H1 (cell line): Measurements from ENCODE around the gene CC2D2A. TPM values are rescaled to one million over a fixed set of nuclear protein-coding genes. Genes with fewer than 3 reads are reported as not detected.

Source experiments
- CTCF ChIP-seq, 3 experiments: IDR thresholded peaks; 1 replicate in 2 of 3; 2 replicates in 1 of 3; pipeline versions ENCODE4 v1.5.1 to v1.6.1; 2011; ENCODE audit warnings: low read length in 3 of 3, mild to moderate bottlenecking in 3 of 3, inconsistent platforms in 2 of 3, low read depth in 1 of 3, moderate library complexity in 1 of 3; ENCODE audit not compliant: insufficient read depth in 1 of 3; ENCODE audit errors: control extremely low read depth in 1 of 3
- EP300 ChIP-seq, 2 experiments: IDR thresholded peaks; 1 replicate in 1 of 2; 2 replicates in 1 of 2; pipeline ENCODE4 v1.6.1; 2011 to 2012; ENCODE audit warnings: low read depth in 2 of 2, low read length in 2 of 2, mild to moderate bottlenecking in 2 of 2, borderline replicate concordance in 1 of 2, inconsistent platforms in 1 of 2, moderate library complexity in 1 of 2
- KDM1A ChIP-seq: fragments of 200-600, 300-600 bp; sonication (generic); IDR thresholded peaks from 2 replicates; pipeline ENCODE4 v1.7.1; 2016; ENCODE audit warnings: mild to moderate bottlenecking, low read length, borderline replicate concordance
- SP2 ChIP-seq: IDR thresholded peaks from 2 replicates; pipeline ENCODE4 v1.6.1; 2012; ENCODE audit warnings: mild to moderate bottlenecking, low read length, inconsistent platforms
- TAF7 ChIP-seq: optimal IDR thresholded peaks from 2 replicates; pipeline ENCODE3; 2011; ENCODE audit warnings: low read depth, mild to moderate bottlenecking, inconsistent platforms, low read length, moderate library complexity, borderline replicate concordance
- polyA plus RNA-seq, 7 experiments: library from polyadenylated mRNA; depleted of rRNA in 3 of 7; stranded (reverse) in 5 of 7; unstranded in 2 of 7; fragments of >200 nt in 5 of 7; fragments of 200-250 nt in 2 of 7; gene quantifications; 1 replicate in 5 of 7; 2 replicates in 1 of 7; 4 replicates in 1 of 7; pipeline versions ENCODE4 v1.2.1 to v1.2.3, GENCODE V29; 2011 to 2013; ENCODE audit warnings: missing spikeins in 2 of 7, mixed read lengths in 2 of 7
- total RNA-seq: library from RNA; stranded (reverse); fragmentation: NEBNext Ultra II Directional; extraction: Animal tissue kit (Norgen Biotek cat#: 25700); gene quantifications from 2 replicates; pipeline ENCODE4 v1.2.1, GENCODE V29; 2021

The CC2D2A gene
- total and polyA plus RNA-seq, 2 of the 8 experiments (the other 6 are each of a cell fraction or from before 2014, with no cell fraction given) = 11.0 to 12.2 TPM

- no peak for TF ChIP-seq KDM1A
- no peak for TF ChIP-seq TAF7
- no peak for TF ChIP-seq SP2
- TF ChIP-seq CTCF (IDR thresholded peaks at IDR 0.05; ENCODE audit: control extremely low read depth in 1 of 3, insufficient read depth in 1 of 3, low read depth in 1 of 3, low read length in 3 of 3) = no peak
- no peak for TF ChIP-seq EP300 (IDR thresholded peaks at IDR 0.05; ENCODE audit: borderline replicate concordance in 1 of 2, low read depth in 2 of 2, low read length in 2 of 2)
These were observed 178.9 kb downstream of the CC2D2A start (continued) for GRCh38 chr4:15648600-15648999.
